Measurements from ENCODE around the gene TUBB.
"Not testable (repeated sequence)": the region's sequence is repeated elsewhere in the genome, so short reads cannot be mapped to it uniquely, and the experiment has no call there.

Gene TUBB

DNA sequence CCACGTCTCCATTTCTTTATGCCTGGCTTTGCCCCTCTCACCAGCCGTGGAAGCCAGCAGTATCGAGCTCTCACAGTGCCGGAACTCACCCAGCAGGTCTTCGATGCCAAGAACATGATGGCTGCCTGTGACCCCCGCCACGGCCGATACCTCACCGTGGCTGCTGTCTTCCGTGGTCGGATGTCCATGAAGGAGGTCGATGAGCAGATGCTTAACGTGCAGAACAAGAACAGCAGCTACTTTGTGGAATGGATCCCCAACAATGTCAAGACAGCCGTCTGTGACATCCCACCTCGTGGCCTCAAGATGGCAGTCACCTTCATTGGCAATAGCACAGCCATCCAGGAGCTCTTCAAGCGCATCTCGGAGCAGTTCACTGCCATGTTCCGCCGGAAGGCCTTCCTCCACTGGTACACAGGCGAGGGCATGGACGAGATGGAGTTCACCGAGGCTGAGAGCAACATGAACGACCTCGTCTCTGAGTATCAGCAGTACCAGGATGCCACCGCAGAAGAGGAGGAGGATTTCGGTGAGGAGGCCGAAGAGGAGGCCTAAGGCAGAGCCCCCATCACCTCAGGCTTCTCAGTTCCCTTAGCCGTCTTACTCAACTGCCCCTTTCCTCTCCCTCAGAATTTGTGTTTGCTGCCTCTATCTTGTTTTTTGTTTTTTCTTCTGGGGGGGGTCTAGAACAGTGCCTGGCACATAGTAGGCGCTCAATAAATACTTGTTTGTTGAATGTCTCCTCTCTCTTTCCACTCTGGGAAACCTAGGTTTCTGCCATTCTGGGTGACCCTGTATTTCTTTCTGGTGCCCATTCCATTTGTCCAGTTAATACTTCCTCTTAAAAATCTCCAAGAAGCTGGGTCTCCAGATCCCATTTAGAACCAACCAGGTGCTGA is 3.9 kb downstream of the TUBB start:
- not testable (repeated sequence) for H3K9me3 ChIP-seq (ENCODE audit: control insufficient read depth, insufficient read depth, low read depth, low read length); H3K4me3 ChIP-seq (ENCODE audit: low read depth, low read length); H3K4me1 ChIP-seq (ENCODE audit: control insufficient read depth, insufficient read depth, low read length)
- POLR2A ChIA-PET: interaction anchor here (0.8 to 10.1 kb wide), 8 partner anchors 19 to 224 kb away, joined by 3 to 235 read pairs (median 6); partner anchors contain the start of genes DHX16, IER3 and NRM
- Histone ChIP-seq H3K27ac (ENCODE audit: extremely low read depth, low read depth, low read length) (peak overlapping the region; percentile 46), H3K36me3 (ENCODE audit: control insufficient read depth in 2 of 2, insufficient read depth in 1 of 2, low read length in 2 of 2) (peaks cover 15 to 61% of the 10 kb centered on the region in 2 experiments)
- TF ChIP-seq ZNF664 (tag by site-specific recombination; IDR thresholded peaks at IDR 0.05) (peak; percentile 64), ZNF600 (tag by site-specific recombination; IDR thresholded peaks at IDR 0.05) (peak; percentile 50; the same call in 1 of the 2 replicates)
- TF ChIP-seq, protein P1, sequence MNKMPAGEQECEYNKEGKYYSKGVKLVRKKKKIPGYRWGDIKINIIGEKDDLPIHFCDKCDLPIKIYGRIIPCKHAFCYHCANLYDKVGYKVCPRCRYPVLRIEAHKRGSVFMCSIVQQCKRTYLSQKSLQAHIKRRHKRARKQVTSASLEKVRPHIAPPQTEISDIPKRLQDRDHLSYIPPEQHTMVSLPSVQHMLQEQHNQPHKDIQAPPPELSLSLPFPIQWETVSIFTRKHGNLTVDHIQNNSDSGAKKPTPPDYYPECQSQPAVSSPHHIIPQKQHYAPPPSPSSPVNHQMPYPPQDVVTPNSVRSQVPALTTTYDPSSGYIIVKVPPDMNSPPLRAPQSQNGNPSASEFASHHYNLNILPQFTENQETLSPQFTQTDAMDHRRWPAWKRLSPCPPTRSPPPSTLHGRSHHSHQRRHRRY (tag by site-specific recombination; IDR thresholded peaks at IDR 0.05): 0 out of 2 replicates have a peak, but pooled peaks have one; percentile 25
- TF ChIP-seq, protein P2, sequence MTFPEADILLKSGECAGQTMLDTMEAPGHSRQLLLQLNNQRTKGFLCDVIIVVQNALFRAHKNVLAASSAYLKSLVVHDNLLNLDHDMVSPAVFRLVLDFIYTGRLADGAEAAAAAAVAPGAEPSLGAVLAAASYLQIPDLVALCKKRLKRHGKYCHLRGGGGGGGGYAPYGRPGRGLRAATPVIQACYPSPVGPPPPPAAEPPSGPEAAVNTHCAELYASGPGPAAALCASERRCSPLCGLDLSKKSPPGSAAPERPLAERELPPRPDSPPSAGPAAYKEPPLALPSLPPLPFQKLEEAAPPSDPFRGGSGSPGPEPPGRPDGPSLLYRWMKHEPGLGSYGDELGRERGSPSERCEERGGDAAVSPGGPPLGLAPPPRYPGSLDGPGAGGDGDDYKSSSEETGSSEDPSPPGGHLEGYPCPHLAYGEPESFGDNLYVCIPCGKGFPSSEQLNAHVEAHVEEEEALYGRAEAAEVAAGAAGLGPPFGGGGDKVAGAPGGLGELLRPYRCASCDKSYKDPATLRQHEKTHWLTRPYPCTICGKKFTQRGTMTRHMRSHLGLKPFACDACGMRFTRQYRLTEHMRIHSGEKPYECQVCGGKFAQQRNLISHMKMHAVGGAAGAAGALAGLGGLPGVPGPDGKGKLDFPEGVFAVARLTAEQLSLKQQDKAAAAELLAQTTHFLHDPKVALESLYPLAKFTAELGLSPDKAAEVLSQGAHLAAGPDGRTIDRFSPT (tag by site-specific recombination; IDR thresholded peaks at IDR 0.05): 0 out of 2 replicates have a peak, but pooled peaks have one; percentile 1
- CTCF ChIA-PET: interaction anchor here (0.6 to 18.7 kb wide), 16 partner anchors 8 to 124 kb away, joined by 3 to 692 read pairs (median 5); partner anchors contain the start of gene DHX16

DNA sequence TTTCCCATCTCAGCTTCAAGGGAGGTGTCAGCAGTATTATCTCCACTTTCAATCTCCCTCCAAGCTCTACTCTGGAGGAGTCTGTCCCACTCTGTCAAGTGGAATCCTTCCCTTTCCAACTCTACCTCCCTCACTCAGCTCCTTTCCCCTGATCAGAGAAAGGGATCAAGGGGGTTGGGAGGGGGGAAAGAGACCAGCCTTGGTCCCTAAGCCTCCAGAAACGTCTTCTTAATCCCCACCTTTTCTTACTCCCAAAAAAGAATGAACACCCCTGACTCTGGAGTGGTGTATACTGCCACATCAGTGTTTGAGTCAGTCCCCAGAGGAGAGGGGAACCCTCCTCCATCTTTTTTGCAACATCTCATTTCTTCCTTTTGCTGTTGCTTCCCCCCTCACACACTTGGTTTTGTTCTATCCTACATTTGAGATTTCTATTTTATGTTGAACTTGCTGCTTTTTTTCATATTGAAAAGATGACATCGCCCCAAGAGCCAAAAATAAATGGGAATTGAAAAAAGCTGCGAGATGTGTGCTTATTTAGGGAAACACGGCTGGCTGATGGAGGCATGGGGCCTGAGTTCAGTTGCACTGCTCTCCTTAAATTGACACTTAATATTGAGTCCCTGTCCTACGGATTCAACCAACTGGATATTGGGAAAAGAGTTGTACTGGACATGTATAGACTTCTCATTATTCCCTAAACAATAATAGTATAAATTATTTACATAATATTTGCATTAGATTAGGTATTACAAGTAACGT is 4.9 kb downstream of the TUBB start:
- ChIA-PET POLR2A (interaction anchor here (0.8 to 10.1 kb wide), 10 partner anchors 19 to 225 kb away, joined by 3 to 235 read pairs (median 4); partner anchors contain the start of genes DHX16, IER3, MRPS18B and NRM), CTCF (interaction anchor here (0.7 to 18.7 kb wide), 6 partner anchors 13 to 111 kb away, joined by 3 to 692 read pairs (median 5); partner anchors contain the start of gene DHX16)
- Histone ChIP-seq H3K36me3 (ENCODE audit: control insufficient read depth in 2 of 2, insufficient read depth in 1 of 2, low read length in 2 of 2) (peaks cover 15 to 71% of the 10 kb centered on the region in 2 experiments), H3K4me1 (ENCODE audit: control insufficient read depth, insufficient read depth, low read length) (no peaks in the 10 kb centered on the region), H3K27ac (ENCODE audit: extremely low read depth, low read depth, low read length) (peak overlapping the region; percentile 28; the same call in 1 of the 2 replicates), H3K9me3 (ENCODE audit: control insufficient read depth, insufficient read depth, low read depth, low read length) (no peaks in the 10 kb centered on the region), H3K4me3 (ENCODE audit: low read depth, low read length) (no peak overlapping the region)
- TF ChIP-seq ZNF560 (tag by site-specific recombination; IDR thresholded peaks at IDR 0.05; ENCODE audit: borderline replicate concordance): no peak
- TF ChIP-seq, protein P3, sequence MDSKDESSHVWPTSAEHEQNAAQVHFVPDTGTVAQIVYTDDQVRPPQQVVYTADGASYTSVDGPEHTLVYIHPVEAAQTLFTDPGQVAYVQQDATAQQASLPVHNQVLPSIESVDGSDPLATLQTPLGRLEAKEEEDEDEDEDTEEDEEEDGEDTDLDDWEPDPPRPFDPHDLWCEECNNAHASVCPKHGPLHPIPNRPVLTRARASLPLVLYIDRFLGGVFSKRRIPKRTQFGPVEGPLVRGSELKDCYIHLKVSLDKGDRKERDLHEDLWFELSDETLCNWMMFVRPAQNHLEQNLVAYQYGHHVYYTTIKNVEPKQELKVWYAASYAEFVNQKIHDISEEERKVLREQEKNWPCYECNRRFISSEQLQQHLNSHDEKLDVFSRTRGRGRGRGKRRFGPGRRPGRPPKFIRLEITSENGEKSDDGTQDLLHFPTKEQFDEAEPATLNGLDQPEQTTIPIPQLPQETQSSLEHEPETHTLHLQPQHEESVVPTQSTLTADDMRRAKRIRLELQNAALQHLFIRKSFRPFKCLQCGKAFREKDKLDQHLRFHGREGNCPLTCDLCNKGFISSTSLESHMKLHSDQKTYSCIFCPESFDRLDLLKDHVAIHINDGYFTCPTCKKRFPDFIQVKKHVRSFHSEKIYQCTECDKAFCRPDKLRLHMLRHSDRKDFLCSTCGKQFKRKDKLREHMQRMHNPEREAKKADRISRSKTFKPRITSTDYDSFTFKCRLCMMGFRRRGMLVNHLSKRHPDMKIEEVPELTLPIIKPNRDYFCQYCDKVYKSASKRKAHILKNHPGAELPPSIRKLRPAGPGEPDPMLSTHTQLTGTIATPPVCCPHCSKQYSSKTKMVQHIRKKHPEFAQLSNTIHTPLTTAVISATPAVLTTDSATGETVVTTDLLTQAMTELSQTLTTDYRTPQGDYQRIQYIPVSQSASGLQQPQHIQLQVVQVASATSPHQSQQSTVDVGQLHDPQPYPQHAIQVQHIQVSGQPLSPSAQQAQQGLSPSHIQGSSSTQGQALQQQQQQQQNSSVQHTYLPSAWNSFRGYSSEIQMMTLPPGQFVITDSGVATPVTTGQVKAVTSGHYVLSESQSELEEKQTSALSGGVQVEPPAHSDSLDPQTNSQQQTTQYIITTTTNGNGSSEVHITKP (tag by site-specific recombination; IDR thresholded peaks at IDR 0.05): peak; percentile 89
- TF ChIP-seq ZBTB48 (tag by site-specific recombination; IDR thresholded peaks at IDR 0.05): peak; percentile 82
- no peak for TF ChIP-seq ZNF707 (tag by site-specific recombination; IDR thresholded peaks at IDR 0.05)
- TF ChIP-seq, protein P4, sequence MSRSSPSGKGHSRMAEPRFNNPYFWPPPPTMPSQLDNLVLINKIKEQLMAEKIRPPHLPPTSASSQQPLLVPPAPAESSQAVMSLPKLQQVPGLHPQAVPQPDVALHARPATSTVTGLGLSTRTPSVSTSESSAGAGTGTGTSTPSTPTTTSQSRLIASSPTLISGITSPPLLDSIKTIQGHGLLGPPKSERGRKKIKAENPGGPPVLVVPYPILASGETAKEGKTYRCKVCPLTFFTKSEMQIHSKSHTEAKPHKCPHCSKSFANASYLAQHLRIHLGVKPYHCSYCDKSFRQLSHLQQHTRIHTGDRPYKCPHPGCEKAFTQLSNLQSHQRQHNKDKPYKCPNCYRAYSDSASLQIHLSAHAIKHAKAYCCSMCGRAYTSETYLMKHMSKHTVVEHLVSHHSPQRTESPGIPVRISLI (tag by site-specific recombination; IDR thresholded peaks at IDR 0.05): peak; percentile 78; the same call in 1 of the 2 replicates
- peak; percentile 62 for TF ChIP-seq ZNF366 (tag by site-specific recombination; conservative IDR thresholded peaks at IDR 0.05)
- no peak for TF ChIP-seq ZNF514 (tag by site-specific recombination; IDR thresholded peaks at IDR 0.05)
- no peak for TF ChIP-seq KLF8 (tag by site-specific recombination; IDR thresholded peaks at IDR 0.05)
- TF ChIP-seq ZFP69B (tag by site-specific recombination; IDR thresholded peaks at IDR 0.05): no peak
- TF ChIP-seq, protein P5, sequence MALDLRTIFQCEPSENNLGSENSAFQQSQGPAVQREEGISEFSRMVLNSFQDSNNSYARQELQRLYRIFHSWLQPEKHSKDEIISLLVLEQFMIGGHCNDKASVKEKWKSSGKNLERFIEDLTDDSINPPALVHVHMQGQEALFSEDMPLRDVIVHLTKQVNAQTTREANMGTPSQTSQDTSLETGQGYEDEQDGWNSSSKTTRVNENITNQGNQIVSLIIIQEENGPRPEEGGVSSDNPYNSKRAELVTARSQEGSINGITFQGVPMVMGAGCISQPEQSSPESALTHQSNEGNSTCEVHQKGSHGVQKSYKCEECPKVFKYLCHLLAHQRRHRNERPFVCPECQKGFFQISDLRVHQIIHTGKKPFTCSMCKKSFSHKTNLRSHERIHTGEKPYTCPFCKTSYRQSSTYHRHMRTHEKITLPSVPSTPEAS (tag by site-specific recombination; IDR thresholded peaks at IDR 0.05): 0 out of 2 replicates have a peak, but pooled peaks have one; percentile 5
- no peak for TF ChIP-seq ZNF266 (tag by site-specific recombination; IDR thresholded peaks at IDR 0.05; ENCODE audit: low read depth)
- TF ChIP-seq IKZF3 (tag by site-specific recombination; IDR thresholded peaks at IDR 0.05): peak; percentile 82
- TF ChIP-seq GLIS1 (tag by site-specific recombination; IDR thresholded peaks at IDR 0.05): 0 out of 2 replicates have a peak, but pooled peaks have one; percentile 20
- TF ChIP-seq, protein P6, sequence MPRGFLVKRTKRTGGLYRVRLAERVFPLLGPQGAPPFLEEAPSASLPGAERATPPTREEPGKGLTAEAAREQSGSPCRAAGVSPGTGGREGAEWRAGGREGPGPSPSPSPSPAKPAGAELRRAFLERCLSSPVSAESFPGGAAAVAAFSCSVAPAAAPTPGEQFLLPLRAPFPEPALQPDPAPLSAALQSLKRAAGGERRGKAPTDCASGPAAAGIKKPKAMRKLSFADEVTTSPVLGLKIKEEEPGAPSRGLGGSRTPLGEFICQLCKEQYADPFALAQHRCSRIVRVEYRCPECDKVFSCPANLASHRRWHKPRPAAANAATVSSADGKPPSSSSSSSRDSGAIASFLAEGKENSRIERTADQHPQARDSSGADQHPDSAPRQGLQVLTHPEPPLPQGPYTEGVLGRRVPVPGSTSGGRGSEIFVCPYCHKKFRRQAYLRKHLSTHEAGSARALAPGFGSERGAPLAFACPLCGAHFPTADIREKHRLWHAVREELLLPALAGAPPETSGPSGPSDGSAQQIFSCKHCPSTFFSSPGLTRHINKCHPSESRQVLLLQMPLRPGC (tag by site-specific recombination; IDR thresholded peaks at IDR 0.05): 0 out of 2 replicates have a peak, but pooled peaks have one; percentile 16
- no peak for TF ChIP-seq ZNF629 (tag by site-specific recombination; IDR thresholded peaks at IDR 0.05)
